ENCODE measurements around the gene SON.

SON gene

GRCh38 chr21:33549848-33550771, 7.3 kb downstream of the SON start:
- Histone ChIP-seq H3K27ac (ENCODE audit: low read depth, low read length) (no peak overlapping the region), H3K4me3 (ENCODE audit: low read length) (no peak overlapping the region), H3K27me3 (ENCODE audit: control insufficient read depth, insufficient read depth, low read length) (no peaks in the 10 kb centered on the region), H3K36me3 (ENCODE audit: control insufficient read depth, insufficient read depth, low read length) (peaks cover 49% of the 10 kb centered on the region), H3K4me1 (ENCODE audit: control insufficient read depth, insufficient read depth, low read length) (no peaks in the 10 kb centered on the region), H3K9ac (ENCODE audit: low read length) (no peak overlapping the region)

- Histone ChIP-seq H3K4me3 (ENCODE audit: low read length) (no peak overlapping the region), H3K27ac (ENCODE audit: low read depth, low read length) (no peak overlapping the region), H3K36me3 (ENCODE audit: control insufficient read depth, insufficient read depth, low read length) (peaks cover 49% of the 10 kb centered on the region), H3K9ac (ENCODE audit: low read length) (no peak overlapping the region), H3K4me1 (ENCODE audit: control insufficient read depth, insufficient read depth, low read length) (no peaks in the 10 kb centered on the region), H3K27me3 (ENCODE audit: control insufficient read depth, insufficient read depth, low read length) (no peaks in the 10 kb centered on the region)
Measured at GRCh38 chr21:33550772-33551660, 8.2 kb downstream of the SON start.

- H3K4me1 ChIP-seq (ENCODE audit: control insufficient read depth, insufficient read depth, low read length): no peaks in the 10 kb centered on the region
- H3K4me3 ChIP-seq (ENCODE audit: low read length): no peak overlapping the region
- peaks cover 49% of the 10 kb centered on the region for H3K36me3 ChIP-seq (ENCODE audit: control insufficient read depth, insufficient read depth, low read length)
- H3K27me3 ChIP-seq (ENCODE audit: control insufficient read depth, insufficient read depth, low read length): no peaks in the 10 kb centered on the region
- no peak overlapping the region for H3K9ac ChIP-seq (ENCODE audit: low read length)
- no peak overlapping the region for H3K27ac ChIP-seq (ENCODE audit: low read depth, low read length)
Measured at GRCh38 chr21:33551664-33552063, 8.8 kb downstream of the SON start.

- Histone ChIP-seq H3K4me3 (ENCODE audit: low read length) (no peak overlapping the region), H3K36me3 (ENCODE audit: control insufficient read depth, insufficient read depth, low read length) (peaks cover 49% of the 10 kb centered on the region), H3K27ac (ENCODE audit: low read depth, low read length) (no peak overlapping the region), H3K27me3 (ENCODE audit: control insufficient read depth, insufficient read depth, low read length) (no peaks in the 10 kb centered on the region), H3K9ac (ENCODE audit: low read length) (no peak overlapping the region), H3K4me1 (ENCODE audit: control insufficient read depth, insufficient read depth, low read length) (no peaks in the 10 kb centered on the region)
Measured at GRCh38 chr21:33552093-33552998, 9.5 kb downstream of the SON start.

GRCh38 chr21:33552999-33553598, 10.3 kb downstream of the SON start:
- Histone ChIP-seq H3K27me3 (ENCODE audit: control insufficient read depth, insufficient read depth, low read length) (no peaks in the 10 kb centered on the region), H3K36me3 (ENCODE audit: control insufficient read depth, insufficient read depth, low read length) (peaks cover 51% of the 10 kb centered on the region)

GRCh38 chr21:33554236-33554981, 11.6 kb downstream of the SON start:
- Histone ChIP-seq H3K36me3 (ENCODE audit: control insufficient read depth, insufficient read depth, low read length) (peaks cover 58% of the 10 kb centered on the region), H3K27ac (ENCODE audit: low read depth, low read length) (no peak overlapping the region), H3K4me1 (ENCODE audit: control insufficient read depth, insufficient read depth, low read length) (peaks cover 2% of the 10 kb centered on the region)

More at GRCh38 chr21:33552999-33553598, 10.3 kb downstream of the SON start:
- no peak overlapping the region for H3K9ac ChIP-seq (ENCODE audit: low read length)
- H3K27ac ChIP-seq (ENCODE audit: low read depth, low read length): no peak overlapping the region
- no peak overlapping the region for H3K4me3 ChIP-seq (ENCODE audit: low read length)
- H3K4me1 ChIP-seq (ENCODE audit: control insufficient read depth, insufficient read depth, low read length): no peaks in the 10 kb centered on the region

GRCh38 chr21:33554982-33555344, 12.1 kb downstream of the SON start:
- H3K27ac ChIP-seq (ENCODE audit: low read depth, low read length): no peak overlapping the region
- no peaks in the 10 kb centered on the region for H3K27me3 ChIP-seq (ENCODE audit: control insufficient read depth, insufficient read depth, low read length)
- H3K9ac ChIP-seq (ENCODE audit: low read length): no peak overlapping the region
- peaks cover 5% of the 10 kb centered on the region for H3K4me1 ChIP-seq (ENCODE audit: control insufficient read depth, insufficient read depth, low read length)
- H3K36me3 ChIP-seq (ENCODE audit: control insufficient read depth, insufficient read depth, low read length): peaks cover 60% of the 10 kb centered on the region
- H3K4me3 ChIP-seq (ENCODE audit: low read length): no peak overlapping the region

More at GRCh38 chr21:33554236-33554981, 11.6 kb downstream of the SON start:
- Histone ChIP-seq H3K4me3 (ENCODE audit: low read length) (no peak overlapping the region), H3K9ac (ENCODE audit: low read length) (no peak overlapping the region), H3K27me3 (ENCODE audit: control insufficient read depth, insufficient read depth, low read length) (no peaks in the 10 kb centered on the region)

- H3K4me3 ChIP-seq (ENCODE audit: low read length): no peak overlapping the region
- H3K4me1 ChIP-seq (ENCODE audit: control insufficient read depth, insufficient read depth, low read length): peaks cover 8% of the 10 kb centered on the region
- H3K27ac ChIP-seq (ENCODE audit: low read depth, low read length): no peak overlapping the region
- H3K36me3 ChIP-seq (ENCODE audit: control insufficient read depth, insufficient read depth, low read length): peaks cover 42% of the 10 kb centered on the region
- H3K27me3 ChIP-seq (ENCODE audit: control insufficient read depth, insufficient read depth, low read length): no peaks in the 10 kb centered on the region
- no peak overlapping the region for H3K9ac ChIP-seq (ENCODE audit: low read length)
Measured at GRCh38 chr21:33557447-33557846, 14.6 kb downstream of the SON start.

GRCh38 chr21:33558777-33559421, 16.1 kb downstream of the SON start:
- Histone ChIP-seq H3K36me3 (ENCODE audit: control insufficient read depth, insufficient read depth, low read length) (peaks cover 30% of the 10 kb centered on the region), H3K4me1 (ENCODE audit: control insufficient read depth, insufficient read depth, low read length) (peaks cover 8% of the 10 kb centered on the region), H3K27me3 (ENCODE audit: control insufficient read depth, insufficient read depth, low read length) (no peaks in the 10 kb centered on the region)

GRCh38 chr21:33559813-33560212, 17.0 kb downstream of the SON start:
- H3K27me3 ChIP-seq (ENCODE audit: control insufficient read depth, insufficient read depth, low read length): no peaks in the 10 kb centered on the region
- H3K4me1 ChIP-seq (ENCODE audit: control insufficient read depth, insufficient read depth, low read length): peaks cover 8% of the 10 kb centered on the region
- H3K4me3 ChIP-seq (ENCODE audit: low read length): no peak overlapping the region
- peaks cover 23% of the 10 kb centered on the region for H3K36me3 ChIP-seq (ENCODE audit: control insufficient read depth, insufficient read depth, low read length)
- H3K9ac ChIP-seq (ENCODE audit: low read length): no peak overlapping the region
- H3K27ac ChIP-seq (ENCODE audit: low read depth, low read length): no peak overlapping the region

More at GRCh38 chr21:33558777-33559421, 16.1 kb downstream of the SON start:
- Histone ChIP-seq H3K4me3 (ENCODE audit: low read length) (no peak overlapping the region), H3K9ac (ENCODE audit: low read length) (no peak overlapping the region), H3K27ac (ENCODE audit: low read depth, low read length) (no peak overlapping the region)

- Histone ChIP-seq H3K4me3 (ENCODE audit: low read length) (no peak overlapping the region), H3K9ac (ENCODE audit: low read length) (no peak overlapping the region), H3K27me3 (ENCODE audit: control insufficient read depth, insufficient read depth, low read length) (no peaks in the 10 kb centered on the region), H3K4me1 (ENCODE audit: control insufficient read depth, insufficient read depth, low read length) (peaks cover 8% of the 10 kb centered on the region), H3K27ac (ENCODE audit: low read depth, low read length) (no peak overlapping the region), H3K36me3 (ENCODE audit: control insufficient read depth, insufficient read depth, low read length) (peaks cover 23% of the 10 kb centered on the region)
Measured at GRCh38 chr21:33560965-33561364, 18.1 kb downstream of the SON start.

Measured in rectal smooth muscle tissue (tissue), 1 donor.